ENCODE results near the gene MFAP5.
A peak's percentile ranks its signal among the peaks of the same experiment; 100 is the strongest.

Gene MFAP5

DNA sequence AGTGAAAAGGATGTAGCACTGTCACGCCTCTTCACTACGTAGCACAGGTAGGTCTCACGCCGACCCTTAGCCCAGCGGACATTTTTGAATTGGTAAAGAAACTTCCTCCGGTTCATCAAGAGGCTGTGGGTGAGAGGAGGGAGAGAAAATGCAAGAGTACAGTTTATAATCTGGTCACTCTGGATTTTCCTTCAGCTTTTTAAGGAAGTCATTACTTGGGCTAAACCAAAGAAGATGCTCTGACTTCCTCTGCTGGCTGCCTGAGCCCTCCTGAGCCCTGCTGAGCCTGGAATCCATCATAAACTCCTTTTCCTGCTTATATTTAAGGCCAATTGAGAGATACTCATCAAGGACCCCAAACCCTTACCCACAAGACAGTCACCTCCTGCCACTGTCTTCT lies 55.7 kb downstream of the MFAP5 start:
- TF ChIP-seq ZFX (IDR thresholded peaks at IDR 0.05), result no peak
- TF ChIP-seq, protein P1, sequence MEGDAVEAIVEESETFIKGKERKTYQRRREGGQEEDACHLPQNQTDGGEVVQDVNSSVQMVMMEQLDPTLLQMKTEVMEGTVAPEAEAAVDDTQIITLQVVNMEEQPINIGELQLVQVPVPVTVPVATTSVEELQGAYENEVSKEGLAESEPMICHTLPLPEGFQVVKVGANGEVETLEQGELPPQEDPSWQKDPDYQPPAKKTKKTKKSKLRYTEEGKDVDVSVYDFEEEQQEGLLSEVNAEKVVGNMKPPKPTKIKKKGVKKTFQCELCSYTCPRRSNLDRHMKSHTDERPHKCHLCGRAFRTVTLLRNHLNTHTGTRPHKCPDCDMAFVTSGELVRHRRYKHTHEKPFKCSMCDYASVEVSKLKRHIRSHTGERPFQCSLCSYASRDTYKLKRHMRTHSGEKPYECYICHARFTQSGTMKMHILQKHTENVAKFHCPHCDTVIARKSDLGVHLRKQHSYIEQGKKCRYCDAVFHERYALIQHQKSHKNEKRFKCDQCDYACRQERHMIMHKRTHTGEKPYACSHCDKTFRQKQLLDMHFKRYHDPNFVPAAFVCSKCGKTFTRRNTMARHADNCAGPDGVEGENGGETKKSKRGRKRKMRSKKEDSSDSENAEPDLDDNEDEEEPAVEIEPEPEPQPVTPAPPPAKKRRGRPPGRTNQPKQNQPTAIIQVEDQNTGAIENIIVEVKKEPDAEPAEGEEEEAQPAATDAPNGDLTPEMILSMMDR (conservative IDR thresholded peaks at IDR 0.05), result no peak
- no peak overlapping the region for H3K27ac ChIP-seq

DNA sequence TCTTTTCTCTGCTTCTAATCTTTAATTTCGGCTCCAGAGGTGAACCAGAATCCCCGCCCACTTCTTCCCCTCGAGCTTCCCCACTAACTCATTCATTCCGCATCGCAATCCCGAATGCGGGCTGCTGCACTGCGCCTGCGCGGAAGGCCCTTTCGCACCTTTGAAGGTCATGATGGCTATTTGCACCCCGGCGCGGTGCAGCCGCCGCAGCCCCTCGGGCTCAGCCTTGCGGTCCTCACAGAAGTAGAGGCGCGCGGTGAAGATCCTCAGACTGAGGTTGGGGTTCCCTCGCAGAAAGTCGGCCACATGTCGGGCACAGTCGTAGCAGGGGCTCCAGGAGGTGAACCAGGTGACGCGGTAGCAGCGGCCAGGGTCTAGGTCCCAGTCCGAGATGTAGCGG lies 57.6 kb downstream of the MFAP5 start:
- no peak overlapping the region for H3K27ac ChIP-seq
- TF ChIP-seq, protein P1 (conservative IDR thresholded peaks at IDR 0.05), result no peak
- no peak for TF ChIP-seq ZFX (IDR thresholded peaks at IDR 0.05)

DNA sequence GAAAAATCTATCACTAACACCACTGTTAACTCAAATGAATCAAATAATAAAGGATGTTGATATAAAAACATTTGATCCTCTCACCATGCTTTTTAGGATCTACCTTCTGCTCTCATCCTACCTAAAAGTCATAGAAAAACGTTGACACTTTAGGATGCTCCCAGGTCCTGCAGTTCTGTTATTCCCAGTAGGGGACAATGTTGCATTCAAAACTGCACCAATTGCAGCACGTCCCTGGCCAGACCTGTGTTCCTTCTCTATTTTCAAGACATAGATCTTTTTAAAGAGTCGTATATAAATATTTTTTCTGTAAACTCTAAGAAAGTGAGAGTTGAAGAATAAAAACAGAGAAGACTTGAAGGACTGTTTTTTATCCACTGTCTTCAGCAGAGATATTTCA lies 58.8 kb downstream of the MFAP5 start:
- no peak for TF ChIP-seq ZFX (IDR thresholded peaks at IDR 0.05)
- TF ChIP-seq, protein P1 (conservative IDR thresholded peaks at IDR 0.05), result peak; percentile 54
- H3K27ac ChIP-seq, result no peak overlapping the region

DNA sequence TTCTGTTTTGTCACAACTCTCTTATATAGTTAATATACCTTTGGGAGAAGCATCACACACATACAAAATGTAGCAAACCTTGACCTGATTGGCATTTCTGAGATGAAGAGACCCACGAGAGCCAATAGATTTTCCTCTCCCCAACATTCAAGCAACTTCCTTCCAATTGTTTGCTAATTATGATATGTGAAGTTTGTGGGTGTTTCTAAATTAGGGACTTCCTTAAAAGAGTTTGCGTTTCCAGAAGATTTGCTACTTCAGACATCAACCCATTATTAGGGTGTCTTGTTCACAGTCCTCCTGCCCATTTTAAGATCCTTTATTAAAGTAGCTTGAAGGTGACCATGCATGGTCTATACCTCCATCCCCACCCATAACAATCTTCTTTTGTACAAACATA lies 59.3 kb downstream of the MFAP5 start:
- no peak overlapping the region for H3K27ac ChIP-seq
- no peak for TF ChIP-seq ZFX (IDR thresholded peaks at IDR 0.05)
- TF ChIP-seq, protein P1 (conservative IDR thresholded peaks at IDR 0.05), result no peak

DNA sequence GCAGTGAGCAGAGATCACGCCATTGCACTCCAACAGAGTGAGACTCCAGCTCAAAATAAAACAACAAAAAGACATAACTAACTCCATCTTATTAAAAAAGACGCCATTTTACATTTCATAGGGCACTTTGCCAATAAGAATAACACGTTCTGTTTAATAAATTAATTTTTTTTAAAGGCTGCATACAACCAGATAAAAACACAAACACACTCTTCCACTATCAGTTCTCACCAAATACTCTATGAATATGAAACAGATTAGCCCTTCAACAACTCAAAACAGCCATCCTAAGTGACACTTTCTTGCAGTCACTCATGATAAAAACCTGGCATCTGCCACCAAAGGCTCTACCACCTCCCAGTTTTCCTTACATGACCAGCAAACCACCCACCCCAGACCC lies 66.1 kb downstream of the MFAP5 start:
- TF ChIP-seq ZFX (IDR thresholded peaks at IDR 0.05), result no peak
- TF ChIP-seq, protein P1 (conservative IDR thresholded peaks at IDR 0.05), result no peak

More for the DNA sequence above, 66.1 kb downstream of the MFAP5 start:
- H3K27ac ChIP-seq, result no peak overlapping the region

Data from C4-2B (cell line).